Measurements from ENCODE around the gene SYNE1.

DNA sequence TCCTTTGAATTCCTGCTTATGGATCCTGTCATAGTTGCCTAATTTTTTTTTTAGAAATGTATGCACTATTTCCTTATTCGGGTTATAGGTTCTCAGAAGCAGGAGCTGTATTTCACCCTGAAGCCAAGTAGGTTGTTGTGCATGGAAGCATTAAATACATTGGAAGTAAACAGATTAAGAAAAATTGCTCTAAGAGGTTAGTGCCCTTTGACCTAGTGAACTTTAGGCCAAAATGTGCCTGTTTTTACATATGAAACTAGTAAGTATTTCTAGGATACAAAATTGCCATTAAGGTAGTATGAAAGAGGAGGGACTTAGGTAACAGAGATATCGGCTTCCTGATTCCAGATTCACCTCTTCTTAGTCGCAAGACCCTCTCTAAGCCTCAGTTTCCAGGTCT lies 377.9 kb downstream of the SYNE1 start:
- TF ChIP-seq CTCF (IDR thresholded peaks at IDR 0.05) (no peak), POLR2A (IDR thresholded peaks at IDR 0.05) (no peak)
